HL-60 (cell line): ENCODE data around the gene EDA.

Experiments used
- GABPA ChIP-seq: IDR thresholded peaks from 2 replicates; pipeline ENCODE4 v1.6.1; 2012; ENCODE audit warnings: low read depth
- TF ChIP-seq, protein P1 (sequence below): IDR thresholded peaks from one replicate; pipeline ENCODE4 v1.5.1; 2011; ENCODE audit warnings: low read length, control low read depth, inconsistent platforms; ENCODE audit not compliant: insufficient read depth

DNA sequence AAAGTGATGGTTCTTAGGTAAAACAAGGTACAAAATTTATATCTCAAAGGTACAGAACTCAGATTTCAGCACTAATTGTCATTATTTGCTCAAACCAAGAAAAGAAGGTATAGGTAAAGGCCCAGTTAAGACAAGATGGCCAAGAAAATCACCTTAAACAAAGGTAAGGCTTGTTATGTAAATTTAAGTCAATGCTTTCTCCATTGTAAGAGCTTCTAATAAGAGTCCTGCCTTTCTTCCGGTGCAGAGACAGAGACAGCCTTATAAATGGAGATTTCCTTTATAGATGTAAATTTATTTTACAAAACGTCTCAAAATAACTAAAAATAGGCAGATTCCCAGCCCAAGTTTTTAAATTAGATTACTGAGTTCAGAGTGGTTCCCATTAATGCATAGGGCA is 89.9 kb downstream of the EDA start:
- TF ChIP-seq, protein P1, sequence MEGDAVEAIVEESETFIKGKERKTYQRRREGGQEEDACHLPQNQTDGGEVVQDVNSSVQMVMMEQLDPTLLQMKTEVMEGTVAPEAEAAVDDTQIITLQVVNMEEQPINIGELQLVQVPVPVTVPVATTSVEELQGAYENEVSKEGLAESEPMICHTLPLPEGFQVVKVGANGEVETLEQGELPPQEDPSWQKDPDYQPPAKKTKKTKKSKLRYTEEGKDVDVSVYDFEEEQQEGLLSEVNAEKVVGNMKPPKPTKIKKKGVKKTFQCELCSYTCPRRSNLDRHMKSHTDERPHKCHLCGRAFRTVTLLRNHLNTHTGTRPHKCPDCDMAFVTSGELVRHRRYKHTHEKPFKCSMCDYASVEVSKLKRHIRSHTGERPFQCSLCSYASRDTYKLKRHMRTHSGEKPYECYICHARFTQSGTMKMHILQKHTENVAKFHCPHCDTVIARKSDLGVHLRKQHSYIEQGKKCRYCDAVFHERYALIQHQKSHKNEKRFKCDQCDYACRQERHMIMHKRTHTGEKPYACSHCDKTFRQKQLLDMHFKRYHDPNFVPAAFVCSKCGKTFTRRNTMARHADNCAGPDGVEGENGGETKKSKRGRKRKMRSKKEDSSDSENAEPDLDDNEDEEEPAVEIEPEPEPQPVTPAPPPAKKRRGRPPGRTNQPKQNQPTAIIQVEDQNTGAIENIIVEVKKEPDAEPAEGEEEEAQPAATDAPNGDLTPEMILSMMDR = no peak
- no peak for TF ChIP-seq GABPA
